Measurements from ENCODE around the gene PSPN.
"Not testable (repeated sequence)": the region's sequence is repeated elsewhere in the genome, so short reads cannot be mapped to it uniquely, and the experiment has no call there.

PSPN gene

GRCh38 chr19:6402837-6403608 is 27.3 kb upstream of the PSPN start:
- in situ Hi-C loops (cut with HindIII; ENCODE audit: low sequenced_read_pairs) = no loop called here

- in situ Hi-C loops (cut with HindIII; ENCODE audit: low sequenced_read_pairs) = no loop called here
These were observed 26.3 kb upstream of the PSPN start for GRCh38 chr19:6402058-6402457.

- in situ Hi-C loops (cut with HindIII; ENCODE audit: low sequenced_read_pairs) = not testable (repeated sequence)
These were observed 24.6 kb upstream of the PSPN start for GRCh38 chr19:6400062-6400944.

GRCh38 chr19:6396305-6396704 is 20.6 kb upstream of the PSPN start:
- in situ Hi-C loops (cut with HindIII; ENCODE audit: low sequenced_read_pairs) = no loop called here

- in situ Hi-C loops (cut with HindIII; ENCODE audit: low sequenced_read_pairs) = no loop called here
These were observed 19.1 kb upstream of the PSPN start for GRCh38 chr19:6394831-6395230.

GRCh38 chr19:6393983-6394412 is 18.3 kb upstream of the PSPN start:
- in situ Hi-C loops (cut with HindIII; ENCODE audit: low sequenced_read_pairs) = no loop called here

- in situ Hi-C loops (cut with HindIII; ENCODE audit: low sequenced_read_pairs) = no loop called here
These were observed 17.6 kb upstream of the PSPN start, which contains the start of gene GTF2F1 for GRCh38 chr19:6393074-6393982. Gene GTF2F1 (minus strand): TSS chr19:6393164. CDS start chr19:6392995, 169 bp downstream.

GRCh38 chr19:6392221-6393073 is 16.7 kb upstream of the PSPN start:
- in situ Hi-C loops (cut with HindIII; ENCODE audit: low sequenced_read_pairs) = no loop called here

- in situ Hi-C loops (cut with HindIII; ENCODE audit: low sequenced_read_pairs) = no loop called here
These were observed 11.6 kb upstream of the PSPN start for GRCh38 chr19:6387372-6387771.

- in situ Hi-C loops (cut with HindIII; ENCODE audit: low sequenced_read_pairs) = no loop called here
These were observed 8.6 kb upstream of the PSPN start for GRCh38 chr19:6384381-6384780.

- in situ Hi-C loops (cut with HindIII; ENCODE audit: low sequenced_read_pairs) = no loop called here
These were observed 7.5 kb upstream of the PSPN start for GRCh38 chr19:6383188-6383587.

GRCh38 chr19:6381030-6381750 is 5.5 kb upstream of the PSPN start:
- in situ Hi-C loops (cut with HindIII; ENCODE audit: low sequenced_read_pairs) = no loop called here

- in situ Hi-C loops (cut with HindIII; ENCODE audit: low sequenced_read_pairs) = no loop called here
These were observed 4.0 kb upstream of the PSPN start for GRCh38 chr19:6379744-6380143.

GRCh38 chr19:6378486-6378885 is 2.8 kb upstream of the PSPN start:
- in situ Hi-C loops (cut with HindIII; ENCODE audit: low sequenced_read_pairs) = no loop called here

- in situ Hi-C loops (cut with HindIII; ENCODE audit: low sequenced_read_pairs) = no loop called here
These were observed 2.3 kb upstream of the PSPN start for GRCh38 chr19:6378041-6378440.

GRCh38 chr19:6376512-6377190 is 918 bp upstream of the PSPN start:
- in situ Hi-C loops (cut with HindIII; ENCODE audit: low sequenced_read_pairs) = no loop called here

- in situ Hi-C loops (cut with HindIII; ENCODE audit: low sequenced_read_pairs) = no loop called here
These were observed 872 bp downstream of the PSPN start for GRCh38 chr19:6374711-6375410.

- in situ Hi-C loops (cut with HindIII; ENCODE audit: low sequenced_read_pairs) = no loop called here
These were observed 1.5 kb downstream of the PSPN start for GRCh38 chr19:6374161-6374709.

Measured in DLD1 (cell line).